ENCODE data around the gene C1QTNF4. TPM values are rescaled to one million over a fixed set of nuclear protein-coding genes. Genes with fewer than 3 reads are reported as not detected.

C1QTNF4 gene
- total RNA-seq, 1 donor from 2014 or later: 0.49 TPM

DNA sequence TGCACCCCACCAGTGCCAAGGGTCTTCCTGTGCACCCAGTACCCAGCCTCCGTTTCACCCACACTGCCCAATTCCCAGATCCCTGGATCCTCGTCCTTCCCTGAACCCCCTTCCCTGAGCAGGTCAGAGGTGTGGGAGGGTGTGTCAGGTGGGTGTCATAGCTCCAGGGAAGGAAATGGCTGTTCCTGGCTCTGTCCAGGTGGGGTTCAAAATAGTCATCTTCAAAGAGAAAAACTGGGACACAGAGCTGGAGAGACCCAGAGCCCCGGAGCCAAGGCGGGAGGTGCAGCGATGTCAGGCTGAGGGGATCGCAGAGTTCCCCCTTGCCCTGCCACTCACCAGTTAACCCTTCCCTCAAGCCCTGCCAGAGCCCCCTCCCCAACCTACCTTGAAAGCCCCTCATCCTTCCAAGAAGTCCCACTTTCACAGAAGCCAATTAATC lies 698 bp downstream of the C1QTNF4 start:
- intact Hi-C loops (cut with micrococcal nuclease): no loop called here

DNA sequence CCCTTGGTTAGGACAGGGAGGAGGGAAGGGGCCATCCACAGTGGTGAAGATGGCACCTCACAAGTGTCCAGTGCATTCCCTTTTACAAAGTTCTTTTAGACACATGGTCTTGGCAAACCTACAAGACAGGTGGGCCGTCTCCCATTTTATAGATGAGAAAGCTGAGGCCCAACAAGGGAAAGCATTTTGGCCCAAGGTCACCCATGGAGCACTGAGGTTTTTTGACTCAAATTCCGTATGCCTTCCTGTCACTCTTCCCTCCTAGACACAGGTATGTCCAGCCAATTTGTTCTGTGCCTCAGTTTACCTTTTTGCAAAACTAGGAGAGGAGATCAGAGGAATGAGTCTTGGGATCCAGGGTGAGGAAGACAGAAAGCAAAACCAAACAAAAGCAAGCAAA lies 1.2 kb downstream of the C1QTNF4 start:
- intact Hi-C loops (cut with micrococcal nuclease): no loop called here

DNA sequence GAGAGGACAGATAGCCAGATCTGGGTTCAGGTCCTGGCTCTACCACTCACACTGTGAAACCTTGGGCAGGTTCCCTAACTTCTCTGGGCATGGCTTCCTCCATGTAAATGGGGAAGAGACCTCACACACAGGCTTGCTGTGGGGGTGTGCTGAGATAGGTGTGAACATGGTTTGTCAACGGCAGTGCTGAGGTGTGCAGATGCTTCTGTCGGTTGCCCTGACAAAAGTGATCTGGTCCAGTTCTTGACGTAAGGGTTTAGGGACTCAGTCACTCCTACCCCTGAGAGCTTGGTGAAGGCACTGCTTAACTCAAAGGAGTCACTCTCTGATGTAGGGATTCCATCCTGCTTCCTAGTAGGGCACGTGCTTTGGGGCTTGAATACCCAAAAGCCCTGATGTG lies 2.0 kb downstream of the C1QTNF4 start:
- intact Hi-C loops (cut with micrococcal nuclease): no loop called here

DNA sequence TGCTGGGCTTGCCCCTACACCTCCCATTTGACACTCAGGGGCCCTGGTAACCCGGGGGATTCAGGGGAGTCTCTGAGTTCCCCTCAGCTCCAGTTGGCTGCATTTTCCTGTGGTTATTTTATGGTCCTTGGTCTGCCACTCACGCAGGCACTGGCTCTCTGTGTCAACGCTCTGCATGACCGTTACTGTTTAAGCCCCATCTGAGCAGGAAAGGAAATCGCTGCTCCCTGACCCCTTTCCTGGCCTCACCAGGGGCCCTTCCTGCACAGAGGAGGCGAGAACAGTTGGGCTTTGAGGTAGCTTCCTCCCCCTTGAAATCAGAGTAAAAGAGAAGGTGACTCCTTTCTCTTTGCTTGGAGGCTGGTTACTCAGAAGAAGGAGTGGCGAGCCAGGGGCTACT lies 2.4 kb downstream of the C1QTNF4 start:
- intact Hi-C loops (cut with micrococcal nuclease): no loop called here

DNA sequence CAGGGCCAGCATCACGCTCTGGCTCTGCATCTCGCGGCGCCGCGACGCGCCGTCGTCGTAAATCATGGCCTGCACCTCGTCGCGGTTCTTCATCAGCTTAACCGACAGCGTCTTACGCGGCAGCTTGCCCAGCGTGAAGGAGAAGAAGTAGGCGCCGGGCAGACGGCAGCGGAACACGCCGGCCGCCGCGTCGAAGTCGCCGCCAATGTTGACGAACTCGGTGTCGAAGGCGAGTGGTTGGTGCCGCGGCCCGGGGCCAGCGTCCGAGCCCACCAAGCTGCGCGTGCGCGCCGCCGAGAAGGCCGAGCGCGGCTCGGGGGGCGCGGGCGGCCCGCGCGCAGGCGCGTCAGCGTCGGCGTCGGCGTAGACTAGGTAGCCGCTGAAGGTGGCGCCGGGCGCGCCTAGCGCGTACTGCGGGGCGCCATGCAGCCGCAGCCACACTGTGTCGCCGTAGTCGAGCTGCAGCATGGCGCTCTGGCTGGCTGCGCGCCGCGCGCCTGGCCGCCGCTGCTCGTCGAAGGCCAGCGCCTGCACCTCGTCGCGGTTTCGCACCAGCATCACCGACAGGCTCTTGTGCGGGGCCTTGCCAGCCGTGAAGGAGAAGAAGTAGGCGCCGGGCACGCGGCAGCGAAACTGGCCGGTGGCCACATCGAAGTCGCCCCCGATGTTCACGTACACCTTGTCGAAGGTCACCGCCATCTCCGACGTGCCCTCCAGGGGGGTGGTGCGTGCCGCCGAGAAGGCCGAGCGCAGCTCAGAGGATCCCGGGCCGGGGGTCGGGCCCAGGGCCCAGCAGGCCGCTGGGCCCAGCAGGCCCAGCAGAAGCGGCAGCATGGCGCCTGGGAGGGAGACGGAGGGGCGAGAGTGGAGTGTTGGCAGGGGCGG lies 4.0 kb downstream of the C1QTNF4 start:
- intact Hi-C loops (cut with micrococcal nuclease): no loop called here

DNA sequence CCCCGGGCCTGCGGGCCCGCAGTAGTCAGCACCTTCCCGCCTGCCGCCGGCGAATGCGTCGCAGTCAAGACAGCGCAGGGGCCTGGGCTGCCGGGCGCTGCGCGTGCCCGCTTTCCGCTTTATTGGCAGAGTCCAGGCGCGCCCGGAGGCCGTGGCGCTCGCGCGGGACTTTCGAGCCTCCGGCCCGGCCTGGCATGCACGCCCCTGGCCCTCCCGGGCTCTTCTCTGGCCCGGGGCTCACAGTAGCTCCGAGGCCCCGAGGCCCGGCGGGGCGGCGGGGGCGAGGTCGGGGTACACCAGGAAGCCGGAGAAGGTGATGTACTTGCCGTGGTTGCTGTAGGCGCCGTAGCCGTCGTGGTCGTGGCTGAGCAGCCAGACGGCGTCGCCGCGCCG lies 4.6 kb downstream of the C1QTNF4 start:
- intact Hi-C loops (cut with micrococcal nuclease): no loop called here

DNA sequence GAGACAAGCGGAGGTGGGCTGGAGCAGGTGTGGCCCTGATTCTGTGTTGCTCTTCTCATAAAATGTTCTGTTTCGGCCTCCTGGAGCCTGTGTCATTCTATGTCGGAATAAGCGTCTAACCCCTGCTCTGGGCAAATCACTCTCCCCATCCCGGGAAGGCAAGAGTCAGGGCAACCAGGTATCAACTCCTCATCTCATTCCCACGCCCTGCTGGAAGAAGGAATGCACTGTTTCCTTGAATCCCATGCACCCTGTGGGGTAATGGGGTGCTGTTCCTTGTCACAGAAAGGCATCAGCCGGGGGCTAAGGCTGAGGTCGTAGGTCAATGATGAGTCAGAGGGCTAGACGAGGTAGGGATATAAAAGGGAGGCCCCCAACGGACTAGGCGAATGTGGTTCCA lies 5.1 kb downstream of the C1QTNF4 start:
- intact Hi-C loops (cut with micrococcal nuclease): no loop called here

DNA sequence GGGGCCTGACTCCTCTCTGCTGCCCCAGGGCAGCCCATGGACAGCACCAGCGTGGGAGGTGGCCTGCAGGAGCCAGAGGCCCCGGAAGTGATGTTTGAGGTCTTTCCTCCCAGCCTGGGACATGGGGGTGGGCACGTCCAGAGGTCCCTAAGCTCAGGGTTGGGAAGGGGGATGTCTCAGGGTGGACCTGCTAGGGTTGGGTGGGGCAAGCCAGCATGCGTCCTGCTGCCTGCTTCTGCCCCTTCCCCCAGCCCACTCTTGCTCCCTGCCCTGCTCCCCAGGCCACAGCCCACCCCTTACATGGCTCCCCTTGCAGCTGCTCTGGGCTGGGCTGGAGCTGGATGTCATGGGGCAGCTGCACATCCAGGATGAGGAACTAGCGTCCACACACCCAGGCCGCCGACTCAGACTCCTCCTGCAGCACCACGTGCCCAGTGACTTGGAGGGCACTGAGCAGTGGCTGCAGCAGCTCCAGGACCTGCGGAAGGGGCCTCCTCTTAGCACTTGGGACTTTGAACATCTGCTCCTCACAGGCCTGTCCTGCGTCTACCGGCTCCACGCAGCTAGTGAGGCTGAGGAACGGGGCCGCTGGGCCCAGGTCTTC lies 6.4 kb downstream of the C1QTNF4 start:
- intact Hi-C loops (cut with micrococcal nuclease): loop anchor here (1.0 kb wide), 1 partner anchor 46 kb away; no protein-coding TSS in a partner anchor

DNA sequence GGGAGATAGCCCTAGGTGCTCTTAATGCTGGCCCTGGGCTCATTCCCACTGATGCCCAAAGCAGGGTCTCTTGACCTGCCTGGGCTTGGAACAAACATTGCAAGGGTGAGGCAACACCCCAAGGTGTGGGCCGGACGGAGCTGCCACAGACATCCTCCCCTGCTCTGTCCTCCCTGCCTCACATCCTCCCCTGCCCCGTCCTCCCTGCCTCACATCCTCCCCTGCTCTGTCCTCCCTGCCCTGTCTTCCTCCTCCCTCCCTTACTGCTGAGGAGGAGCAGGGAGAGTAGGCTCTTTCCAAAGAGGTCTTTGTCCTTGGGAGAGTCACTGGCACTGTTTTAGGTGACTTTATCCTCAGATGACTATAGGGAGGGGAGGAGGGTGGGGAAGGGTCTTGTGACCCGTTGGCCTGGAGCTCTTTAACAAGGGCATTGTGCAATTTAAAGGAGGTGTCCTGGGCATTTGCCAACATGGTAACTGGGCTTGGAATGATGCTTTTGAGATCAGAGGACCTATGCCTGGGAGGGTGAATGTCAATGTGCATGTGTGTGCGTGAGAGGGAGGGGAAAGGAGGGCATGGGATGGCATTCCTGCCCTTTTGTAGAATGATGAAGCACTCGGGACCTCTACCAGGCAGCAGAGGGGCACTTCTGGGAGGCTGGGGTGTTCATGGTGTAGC lies 7.0 kb downstream of the C1QTNF4 start:
- intact Hi-C loops (cut with micrococcal nuclease): loop anchor here (1.0 kb wide), 1 partner anchor 47 kb away; no protein-coding TSS in a partner anchor

DNA sequence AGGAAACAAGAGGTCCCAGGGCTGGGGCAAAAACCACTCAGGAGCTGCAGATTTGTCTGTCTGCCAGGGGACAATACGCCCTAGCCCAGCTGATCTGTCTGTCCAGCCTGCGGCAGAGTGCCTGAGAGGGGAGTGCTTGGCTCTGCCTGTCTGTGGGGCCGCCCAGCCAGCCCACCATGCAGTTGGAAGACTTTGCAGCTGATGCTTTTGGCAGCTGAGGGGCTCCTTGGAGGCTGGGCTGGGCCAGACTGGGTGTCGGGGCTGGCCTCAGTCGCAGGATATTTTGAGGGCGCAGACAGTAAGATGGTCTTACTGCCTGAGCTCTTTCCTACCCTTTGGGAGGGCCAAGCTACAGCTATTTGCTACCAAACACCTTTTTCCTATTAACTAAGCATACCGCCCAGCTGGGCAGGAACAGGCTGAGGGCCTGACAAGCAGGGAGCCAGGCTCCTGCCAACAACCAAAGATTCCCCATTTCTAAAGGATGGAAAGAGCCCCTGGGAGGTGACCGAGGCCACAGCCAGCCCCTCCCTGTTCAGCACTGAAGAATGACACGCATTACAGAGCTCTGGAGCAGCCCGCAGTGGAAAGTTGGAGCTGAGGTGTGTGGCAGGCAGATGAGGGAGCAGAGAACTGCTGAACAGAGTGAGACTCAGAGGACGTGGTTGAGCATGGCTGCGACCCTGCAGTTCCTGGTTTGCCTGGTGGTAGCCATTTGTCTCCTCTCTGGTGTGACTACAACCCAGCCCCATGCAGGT lies 7.9 kb downstream of the C1QTNF4 start, which contains the start of gene FAM180B:
TSS of gene FAM180B (plus strand) at position 581 of the 758 bp plus-strand sequence. CDS start at position 672, 91 bp downstream.
- intact Hi-C loops (cut with micrococcal nuclease): no loop called here

DNA sequence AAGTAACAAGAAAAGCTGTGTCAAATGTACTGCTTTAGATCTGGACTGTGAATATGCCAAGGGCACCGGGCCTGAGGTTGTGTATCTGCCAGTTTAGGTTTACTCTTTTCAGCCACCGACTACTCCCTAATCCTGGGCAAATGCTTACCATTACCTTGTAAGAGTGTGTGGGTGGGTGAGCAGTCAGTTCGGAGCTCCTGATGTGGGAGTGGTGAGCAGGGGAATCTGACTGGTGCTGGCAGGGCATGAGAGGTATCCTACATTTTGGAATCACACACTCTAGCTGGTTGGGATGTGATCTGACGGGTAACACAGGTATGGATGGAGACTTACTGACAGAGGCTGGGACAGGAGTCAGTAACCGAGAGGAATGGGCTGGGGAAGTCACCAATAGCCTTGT lies 10.4 kb downstream of the C1QTNF4 start:
- intact Hi-C loops (cut with micrococcal nuclease): no loop called here

DNA sequence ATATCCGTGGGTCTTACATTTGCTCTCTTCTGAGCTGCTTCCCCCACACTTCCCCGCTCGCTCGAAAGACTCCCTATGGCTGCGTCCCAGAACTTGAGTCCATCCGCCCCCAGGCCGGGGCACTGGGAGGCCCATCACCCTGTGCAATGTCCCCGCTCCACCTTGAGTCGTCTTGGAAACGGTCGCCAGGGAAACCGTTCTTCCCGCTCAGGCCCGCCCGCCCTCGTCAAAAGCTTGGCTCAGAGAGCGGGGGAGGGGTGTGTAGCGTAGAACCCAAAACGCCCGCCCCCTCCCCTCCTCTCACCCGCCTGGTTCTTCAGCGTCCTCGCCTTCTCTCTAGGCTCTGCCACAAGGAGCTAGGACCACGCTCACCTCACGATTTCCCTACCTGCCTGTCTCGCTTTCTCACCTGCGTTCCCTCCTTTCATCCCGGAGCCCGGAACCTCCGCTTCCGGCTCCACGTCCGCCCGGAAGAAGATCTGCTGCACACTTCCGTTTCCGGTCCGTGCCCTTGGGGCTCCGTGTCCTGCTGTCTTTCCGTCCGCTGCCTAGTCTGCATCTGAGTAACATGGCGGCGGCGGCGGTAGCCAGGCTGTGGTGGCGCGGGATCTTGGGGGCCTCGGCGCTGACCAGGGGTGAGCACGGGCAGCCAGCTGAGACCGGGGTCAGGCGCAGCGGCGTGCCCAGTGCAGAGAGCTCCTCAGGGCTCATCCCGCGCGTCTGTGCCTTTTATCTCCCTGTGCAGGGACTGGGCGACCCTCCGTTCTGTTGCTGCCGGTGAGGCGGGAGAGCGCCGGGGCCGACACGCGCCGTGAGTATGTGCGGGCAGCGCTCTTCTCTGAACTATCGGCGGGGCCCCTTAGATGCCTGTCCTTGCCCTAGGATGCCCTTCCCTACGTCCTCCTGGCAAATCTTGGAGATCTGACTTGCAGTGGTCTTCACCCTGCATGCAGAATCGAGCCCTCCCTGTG lies 15.4 kb downstream of the C1QTNF4 start, which contains the start of the genes KBTBD4 and NDUFS3:
TSS of gene KBTBD4 (minus strand) at position 447 of the 971 bp plus-strand sequence. CDS start at position 428, 19 bp downstream.
TSS of gene NDUFS3 (plus strand) at position 551 of the 971 bp plus-strand sequence. CDS start at position 569, 18 bp downstream.
- intact Hi-C loops (cut with micrococcal nuclease): loop anchor here (1.0 to 2.0 kb wide), 11 partner anchors 14 to 878 kb away; partner anchors contain the start of genes ACP2, AGBL2, ARHGAP1 and CELF1

DNA sequence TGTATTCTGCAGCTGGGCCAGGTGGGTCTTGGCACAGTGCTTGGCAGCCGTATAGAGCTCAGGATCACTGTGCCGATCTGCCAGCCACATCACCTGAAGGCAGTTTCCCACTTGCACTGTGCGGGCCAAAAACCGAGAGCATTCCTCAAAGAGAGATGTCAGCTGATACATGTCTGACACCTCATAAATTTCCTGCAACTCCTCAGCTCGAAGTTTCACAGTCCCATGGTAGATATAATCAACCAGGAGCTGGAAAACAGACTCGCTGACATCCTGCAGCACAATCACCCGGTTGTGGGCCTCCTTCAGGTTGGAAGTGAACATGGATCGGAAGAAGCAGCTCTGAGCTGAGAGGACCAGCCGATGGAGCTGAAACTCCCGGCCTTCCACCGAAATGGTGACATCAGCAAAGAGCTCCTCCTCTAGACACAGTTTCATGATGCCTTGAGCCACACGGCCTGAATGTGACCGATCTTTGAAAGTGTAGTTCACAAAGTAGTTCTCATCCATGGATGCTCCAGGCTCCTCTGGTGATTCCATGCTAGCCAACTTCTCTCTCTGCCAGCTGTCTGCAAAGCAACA lies 16.7 kb downstream of the C1QTNF4 start:
- intact Hi-C loops (cut with micrococcal nuclease): loop anchor here (1.0 to 2.0 kb wide), 3 partner anchors 12 to 877 kb away; partner anchors contain the start of genes ARHGAP1, MTCH2, PTPMT1 and ZNF408

DNA sequence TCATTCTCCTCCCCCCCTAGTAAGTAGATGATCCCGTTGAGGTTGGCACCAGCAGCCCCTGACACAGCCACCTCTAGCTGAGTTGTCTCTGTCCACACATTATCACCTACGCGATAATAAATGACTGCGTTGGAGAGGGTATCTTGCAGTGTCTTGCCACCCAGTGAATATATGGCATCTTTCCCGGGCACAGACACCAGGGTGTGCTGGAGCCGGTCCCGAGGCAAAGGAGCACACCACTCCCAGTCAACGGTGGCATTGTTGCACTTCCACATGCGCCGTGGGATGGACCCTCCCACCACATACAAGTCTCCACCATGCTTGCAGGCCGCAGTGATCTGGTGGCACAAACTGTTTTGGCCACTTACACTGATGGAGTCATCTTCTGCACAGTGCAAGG lies 20.9 kb downstream of the C1QTNF4 start:
- intact Hi-C loops (cut with micrococcal nuclease): no loop called here

DNA sequence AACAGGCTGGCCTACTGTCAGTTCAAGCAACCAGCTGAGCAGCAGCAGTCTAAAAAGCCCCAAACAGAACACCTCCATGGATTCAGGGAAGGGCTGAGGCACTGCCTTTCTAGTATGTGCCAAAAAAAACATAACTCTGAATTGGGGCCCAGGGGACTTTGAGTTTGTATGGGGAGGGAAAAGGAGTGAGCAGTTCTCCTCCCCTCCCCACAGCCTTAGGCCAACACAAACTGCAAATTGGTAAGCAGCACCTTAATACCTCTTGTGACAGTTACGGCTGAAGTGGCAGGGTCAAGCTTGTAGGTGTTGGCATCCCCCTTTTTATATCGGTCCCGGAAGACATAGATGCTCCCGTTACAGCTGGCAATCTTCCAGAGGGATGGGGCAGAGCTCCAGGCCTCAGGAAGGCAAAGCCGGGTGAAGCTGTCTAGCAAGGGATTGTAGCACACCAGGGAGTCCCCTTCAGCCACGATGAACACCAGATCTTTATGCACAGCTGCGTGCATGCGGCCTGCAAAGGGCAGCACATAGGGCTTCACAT lies 21.4 kb downstream of the C1QTNF4 start:
- intact Hi-C loops (cut with micrococcal nuclease): no loop called here

DNA sequence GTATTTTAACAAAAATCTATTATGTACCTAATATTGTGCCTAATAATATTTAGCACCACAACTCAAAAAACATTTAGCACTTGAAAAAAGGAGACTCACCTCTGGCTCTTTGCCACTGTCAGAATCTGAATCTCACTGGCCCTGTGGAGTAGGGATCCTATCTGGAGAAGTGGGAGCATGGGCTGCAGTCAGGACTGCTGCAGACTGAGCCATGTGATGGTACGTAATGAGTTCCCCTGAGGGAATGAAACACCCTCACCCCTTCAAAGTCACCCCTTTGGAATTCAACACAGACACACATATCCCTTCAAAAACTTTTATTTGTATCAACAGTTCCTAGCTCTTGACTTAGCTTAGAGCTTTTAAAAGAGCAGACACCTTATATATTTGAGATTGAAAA lies 22.3 kb downstream of the C1QTNF4 start:
- intact Hi-C loops (cut with micrococcal nuclease): no loop called here

DNA sequence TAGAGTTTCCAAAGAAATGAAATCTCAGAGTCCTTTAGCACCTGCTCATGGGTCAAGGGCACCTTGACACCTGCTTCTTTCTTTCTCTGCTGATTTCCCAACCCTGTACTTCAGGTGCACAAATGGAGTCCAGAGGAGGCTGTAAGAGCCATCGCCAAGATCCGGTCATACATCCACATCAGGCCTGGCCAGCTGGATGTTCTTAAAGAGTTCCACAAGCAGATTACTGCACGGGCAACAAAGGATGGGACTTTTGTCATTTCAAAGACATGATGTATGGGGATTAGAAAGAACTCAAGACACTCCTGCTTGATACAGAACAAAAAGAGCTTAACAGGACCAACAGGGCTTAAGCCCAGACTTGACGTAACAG lies 22.9 kb downstream of the C1QTNF4 start:
- intact Hi-C loops (cut with micrococcal nuclease): no loop called here

DNA sequence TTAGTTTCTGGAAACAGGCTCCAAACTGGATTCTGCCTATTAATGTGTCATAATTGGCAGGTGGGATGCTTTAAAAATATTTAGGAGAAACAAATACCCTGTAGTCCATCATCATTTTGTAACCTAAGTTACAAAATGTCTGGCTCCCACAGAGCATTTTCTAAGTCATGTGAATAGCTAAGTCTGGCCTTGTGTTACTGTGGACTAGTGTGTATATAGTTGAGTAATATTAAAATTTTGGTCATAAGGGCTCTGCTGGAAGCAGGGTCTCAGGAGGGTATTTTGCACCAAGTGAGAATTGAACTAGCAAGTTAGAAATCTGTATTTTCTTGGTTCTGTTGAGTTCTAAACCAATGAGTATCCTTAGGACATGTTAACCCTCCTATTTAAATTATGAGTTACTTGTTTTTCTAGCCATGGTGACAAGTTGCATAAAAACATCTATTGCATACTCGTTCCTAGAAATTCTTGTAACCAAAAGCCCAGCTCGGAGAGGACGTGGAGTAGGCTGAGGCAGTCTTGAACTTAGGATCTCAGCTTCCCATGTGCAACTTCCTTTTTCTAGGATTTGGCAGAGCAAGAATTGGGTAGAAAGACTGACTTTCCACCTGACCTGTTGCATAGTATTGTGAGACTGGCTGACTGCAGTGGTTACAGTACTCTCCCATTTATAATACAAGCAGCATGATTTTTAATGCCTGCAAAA lies 23.4 kb downstream of the C1QTNF4 start:
- intact Hi-C loops (cut with micrococcal nuclease): no loop called here
